ENCODE measurements around the gene KBTBD8. TPM values are rescaled to one million over a fixed set of nuclear protein-coding genes. Genes with fewer than 3 reads are reported as not detected.

The KBTBD8 gene
- total RNA-seq, 1 experiment from 2014 or later, result 2.0 TPM

DNA sequence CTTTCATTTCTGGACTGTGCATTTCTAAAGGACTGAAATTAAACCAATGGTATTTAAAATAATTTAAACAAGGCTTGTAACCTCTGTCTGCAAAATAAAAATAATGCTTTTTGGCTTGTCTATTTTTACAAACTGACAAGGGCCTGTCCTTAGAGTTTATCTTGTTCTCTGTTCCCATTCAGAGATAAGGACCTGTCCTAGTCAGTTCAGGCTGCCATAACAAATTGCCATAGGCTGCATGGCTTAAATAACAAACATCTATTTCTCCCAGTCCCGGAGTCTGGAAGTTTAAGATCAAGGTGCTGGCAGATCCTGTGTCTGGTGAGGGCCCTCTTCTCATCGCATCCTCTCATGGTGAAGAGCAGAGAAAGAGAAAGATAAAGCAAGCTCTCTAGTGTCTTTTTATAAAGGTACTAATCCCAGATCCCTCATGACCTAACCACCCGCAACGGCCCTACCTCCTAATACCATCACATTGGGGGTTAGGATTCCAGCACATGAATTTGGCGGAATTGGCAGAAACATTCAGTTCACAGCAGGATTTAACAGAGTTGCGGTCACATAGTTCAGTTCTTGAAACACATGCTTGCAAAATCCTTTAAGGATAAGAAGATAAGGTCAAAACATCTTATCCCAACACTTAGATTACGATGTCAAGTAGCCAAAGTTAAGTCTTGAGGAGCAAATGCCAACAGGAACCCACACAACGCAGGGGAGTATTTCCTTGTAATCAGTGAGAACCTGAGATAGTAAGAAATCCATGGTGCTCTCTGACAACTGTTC is 17.8 kb downstream of the KBTBD8 start:
- Histone ChIP-seq H3K36me3 (ENCODE audit: insufficient read depth, low read length, poor library complexity, severe bottlenecking) (no peaks in the 10 kb centered on the region), H3K27me3 (replicated peaks; ENCODE audit: insufficient read depth, low read depth, low read length, poor library complexity) (no peaks in the 10 kb centered on the region), H3K4me3 (ENCODE audit: low read depth, low read length, poor library complexity, severe bottlenecking) (no peak overlapping the region), H3K4me1 (ENCODE audit: insufficient read depth, low read length, poor library complexity, severe bottlenecking) (no peaks in the 10 kb centered on the region), H3K27ac (ENCODE audit: low read depth, low read length, poor library complexity, severe bottlenecking) (no peak overlapping the region), H3K9me3 (ENCODE audit: low read depth, low read length, poor library complexity, severe bottlenecking) (no peaks in the 10 kb centered on the region)
- intact Hi-C loops (cut with micrococcal nuclease; ENCODE audit: unreplicated experiment), result no loop called here
- POLR2A ChIA-PET (ENCODE audit: low non-redundant PET), result no interaction called here
- DNase-seq (ENCODE audit: low spot score), result no peak
- no peak for TF ChIP-seq EZH2 (IDR thresholded peaks at IDR 0.05; ENCODE audit: borderline replicate concordance, low read depth, low read length, poor library complexity, severe bottlenecking)
- TF ChIP-seq, protein P1, sequence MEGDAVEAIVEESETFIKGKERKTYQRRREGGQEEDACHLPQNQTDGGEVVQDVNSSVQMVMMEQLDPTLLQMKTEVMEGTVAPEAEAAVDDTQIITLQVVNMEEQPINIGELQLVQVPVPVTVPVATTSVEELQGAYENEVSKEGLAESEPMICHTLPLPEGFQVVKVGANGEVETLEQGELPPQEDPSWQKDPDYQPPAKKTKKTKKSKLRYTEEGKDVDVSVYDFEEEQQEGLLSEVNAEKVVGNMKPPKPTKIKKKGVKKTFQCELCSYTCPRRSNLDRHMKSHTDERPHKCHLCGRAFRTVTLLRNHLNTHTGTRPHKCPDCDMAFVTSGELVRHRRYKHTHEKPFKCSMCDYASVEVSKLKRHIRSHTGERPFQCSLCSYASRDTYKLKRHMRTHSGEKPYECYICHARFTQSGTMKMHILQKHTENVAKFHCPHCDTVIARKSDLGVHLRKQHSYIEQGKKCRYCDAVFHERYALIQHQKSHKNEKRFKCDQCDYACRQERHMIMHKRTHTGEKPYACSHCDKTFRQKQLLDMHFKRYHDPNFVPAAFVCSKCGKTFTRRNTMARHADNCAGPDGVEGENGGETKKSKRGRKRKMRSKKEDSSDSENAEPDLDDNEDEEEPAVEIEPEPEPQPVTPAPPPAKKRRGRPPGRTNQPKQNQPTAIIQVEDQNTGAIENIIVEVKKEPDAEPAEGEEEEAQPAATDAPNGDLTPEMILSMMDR (conservative IDR thresholded peaks at IDR 0.05; ENCODE audit: low read depth, low read length), result no peak
- BruUV-seq (replicated peaks), result no TSS peak
- CTCF ChIA-PET, result no interaction called here

DNA sequence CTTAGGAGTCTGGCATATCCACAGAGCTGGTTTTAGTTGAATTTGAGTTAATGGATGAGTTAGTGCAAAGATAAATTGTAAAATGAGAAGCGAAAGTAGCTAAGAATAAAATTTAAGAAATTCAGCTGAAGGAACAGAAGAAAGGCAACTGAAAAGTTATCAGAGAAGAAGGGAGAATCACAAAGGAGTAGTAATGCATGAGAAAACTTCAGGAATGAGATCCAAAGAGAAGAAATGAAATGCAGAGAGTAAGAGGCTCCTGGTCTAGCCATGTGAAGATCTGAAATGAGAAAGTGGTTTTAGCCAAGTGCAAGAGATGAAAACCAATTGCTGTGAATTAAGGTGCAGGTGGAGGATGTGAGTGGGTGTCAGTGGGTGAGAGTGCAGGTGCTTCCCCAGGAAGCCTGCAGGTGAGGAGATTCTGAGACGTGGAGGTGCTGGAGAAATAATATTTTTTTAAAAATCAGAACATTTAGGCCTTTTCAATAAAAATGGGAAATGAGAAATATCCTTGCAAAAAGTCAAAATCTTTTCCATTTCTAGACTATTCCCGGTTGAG is 18.5 kb downstream of the KBTBD8 start:
- Histone ChIP-seq H3K27me3 (replicated peaks; ENCODE audit: insufficient read depth, low read depth, low read length, poor library complexity) (no peaks in the 10 kb centered on the region), H3K4me1 (ENCODE audit: insufficient read depth, low read length, poor library complexity, severe bottlenecking) (no peaks in the 10 kb centered on the region), H3K9me3 (ENCODE audit: low read depth, low read length, poor library complexity, severe bottlenecking) (no peaks in the 10 kb centered on the region), H3K27ac (ENCODE audit: low read depth, low read length, poor library complexity, severe bottlenecking) (no peak overlapping the region), H3K36me3 (ENCODE audit: insufficient read depth, low read length, poor library complexity, severe bottlenecking) (no peaks in the 10 kb centered on the region), H3K4me3 (ENCODE audit: low read depth, low read length, poor library complexity, severe bottlenecking) (no peak overlapping the region)
- no peak for TF ChIP-seq EZH2 (IDR thresholded peaks at IDR 0.05; ENCODE audit: borderline replicate concordance, low read depth, low read length, poor library complexity, severe bottlenecking)
- TF ChIP-seq, protein P1 (conservative IDR thresholded peaks at IDR 0.05; ENCODE audit: low read depth, low read length), result no peak
- ChIA-PET CTCF (no interaction called here), POLR2A (ENCODE audit: low non-redundant PET) (no interaction called here)
- no TSS peak for BruUV-seq (replicated peaks)
- no peak for DNase-seq (ENCODE audit: low spot score)
- intact Hi-C loops (cut with micrococcal nuclease; ENCODE audit: unreplicated experiment), result no loop called here

DNA sequence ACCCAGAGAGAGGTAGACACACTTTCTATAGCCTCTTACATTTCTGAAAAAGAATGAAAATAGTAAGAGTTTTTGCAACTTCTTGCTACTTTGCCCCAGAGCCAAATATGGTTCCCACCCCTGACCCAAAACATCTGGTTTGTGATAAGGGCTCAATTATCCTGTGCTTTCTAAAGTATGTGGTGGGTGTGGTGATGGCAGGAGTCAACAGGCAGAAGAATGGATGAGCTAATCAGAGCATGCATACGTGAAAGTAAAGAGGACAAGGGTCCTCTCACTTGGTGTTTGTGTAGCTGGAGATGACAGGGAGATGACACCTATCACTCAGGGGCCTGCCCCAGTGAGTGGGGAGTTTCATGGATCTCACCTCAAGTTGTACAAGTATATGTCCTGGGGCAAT is 19.1 kb downstream of the KBTBD8 start:
- no peak for DNase-seq (ENCODE audit: low spot score)
- POLR2A ChIA-PET (ENCODE audit: low non-redundant PET), result no interaction called here

More for the DNA sequence above, 19.1 kb downstream of the KBTBD8 start:
- CTCF ChIA-PET, result no interaction called here
- H3K36me3 ChIP-seq (ENCODE audit: insufficient read depth, low read length, poor library complexity, severe bottlenecking), result no peaks in the 10 kb centered on the region
- H3K27me3 ChIP-seq (replicated peaks; ENCODE audit: insufficient read depth, low read depth, low read length, poor library complexity), result no peaks in the 10 kb centered on the region
- intact Hi-C loops (cut with micrococcal nuclease; ENCODE audit: unreplicated experiment), result no loop called here
- no peak overlapping the region for H3K27ac ChIP-seq (ENCODE audit: low read depth, low read length, poor library complexity, severe bottlenecking)
- H3K4me3 ChIP-seq (ENCODE audit: low read depth, low read length, poor library complexity, severe bottlenecking), result no peak overlapping the region
- BruUV-seq (replicated peaks), result no TSS peak
- TF ChIP-seq, protein P1 (conservative IDR thresholded peaks at IDR 0.05; ENCODE audit: low read depth, low read length), result no peak
- TF ChIP-seq EZH2 (IDR thresholded peaks at IDR 0.05; ENCODE audit: borderline replicate concordance, low read depth, low read length, poor library complexity, severe bottlenecking), result no peak
- no peaks in the 10 kb centered on the region for H3K9me3 ChIP-seq (ENCODE audit: low read depth, low read length, poor library complexity, severe bottlenecking)
- no peaks in the 10 kb centered on the region for H3K4me1 ChIP-seq (ENCODE audit: insufficient read depth, low read length, poor library complexity, severe bottlenecking)
